Fibroblast of mammary gland (primary cell): ENCODE data around the gene SPOCD1.

Experiments used
- DNase-seq: peaks from one replicate; pipeline ENCODE4 v3.0.0-alpha.2; 2010; ENCODE audit warnings: low read depth
- H3K4me3 ChIP-seq: 2 replicates; pipeline ENCODE4 v1.5.1; 2011; ENCODE audit warnings: low read depth, mild to moderate bottlenecking, low read length, moderate library complexity; ENCODE audit not compliant: control insufficient read depth
- TF ChIP-seq, protein P1 (sequence below): conservative IDR thresholded peaks from 2 replicates; pipeline ENCODE4 v1.5.1; 2011; ENCODE audit warnings: low read depth, low read length, inconsistent platforms; ENCODE audit not compliant: control insufficient read depth, insufficient read depth

Gene SPOCD1

GRCh38 chr1:31748365-31748764 is 67.5 kb downstream of the SPOCD1 start:
- DNase-seq, result no peak
- H3K4me3 ChIP-seq, result no peak overlapping the region
- TF ChIP-seq, protein P1, sequence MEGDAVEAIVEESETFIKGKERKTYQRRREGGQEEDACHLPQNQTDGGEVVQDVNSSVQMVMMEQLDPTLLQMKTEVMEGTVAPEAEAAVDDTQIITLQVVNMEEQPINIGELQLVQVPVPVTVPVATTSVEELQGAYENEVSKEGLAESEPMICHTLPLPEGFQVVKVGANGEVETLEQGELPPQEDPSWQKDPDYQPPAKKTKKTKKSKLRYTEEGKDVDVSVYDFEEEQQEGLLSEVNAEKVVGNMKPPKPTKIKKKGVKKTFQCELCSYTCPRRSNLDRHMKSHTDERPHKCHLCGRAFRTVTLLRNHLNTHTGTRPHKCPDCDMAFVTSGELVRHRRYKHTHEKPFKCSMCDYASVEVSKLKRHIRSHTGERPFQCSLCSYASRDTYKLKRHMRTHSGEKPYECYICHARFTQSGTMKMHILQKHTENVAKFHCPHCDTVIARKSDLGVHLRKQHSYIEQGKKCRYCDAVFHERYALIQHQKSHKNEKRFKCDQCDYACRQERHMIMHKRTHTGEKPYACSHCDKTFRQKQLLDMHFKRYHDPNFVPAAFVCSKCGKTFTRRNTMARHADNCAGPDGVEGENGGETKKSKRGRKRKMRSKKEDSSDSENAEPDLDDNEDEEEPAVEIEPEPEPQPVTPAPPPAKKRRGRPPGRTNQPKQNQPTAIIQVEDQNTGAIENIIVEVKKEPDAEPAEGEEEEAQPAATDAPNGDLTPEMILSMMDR, result no peak

GRCh38 chr1:31747304-31747703 is 68.5 kb downstream of the SPOCD1 start:
- no peak overlapping the region for H3K4me3 ChIP-seq
- TF ChIP-seq, protein P1, result no peak
- no peak for DNase-seq

GRCh38 chr1:31746687-31747086 is 69.1 kb downstream of the SPOCD1 start:
- TF ChIP-seq, protein P1, result no peak
- no peak overlapping the region for H3K4me3 ChIP-seq
- DNase-seq, result no peak

DNA sequence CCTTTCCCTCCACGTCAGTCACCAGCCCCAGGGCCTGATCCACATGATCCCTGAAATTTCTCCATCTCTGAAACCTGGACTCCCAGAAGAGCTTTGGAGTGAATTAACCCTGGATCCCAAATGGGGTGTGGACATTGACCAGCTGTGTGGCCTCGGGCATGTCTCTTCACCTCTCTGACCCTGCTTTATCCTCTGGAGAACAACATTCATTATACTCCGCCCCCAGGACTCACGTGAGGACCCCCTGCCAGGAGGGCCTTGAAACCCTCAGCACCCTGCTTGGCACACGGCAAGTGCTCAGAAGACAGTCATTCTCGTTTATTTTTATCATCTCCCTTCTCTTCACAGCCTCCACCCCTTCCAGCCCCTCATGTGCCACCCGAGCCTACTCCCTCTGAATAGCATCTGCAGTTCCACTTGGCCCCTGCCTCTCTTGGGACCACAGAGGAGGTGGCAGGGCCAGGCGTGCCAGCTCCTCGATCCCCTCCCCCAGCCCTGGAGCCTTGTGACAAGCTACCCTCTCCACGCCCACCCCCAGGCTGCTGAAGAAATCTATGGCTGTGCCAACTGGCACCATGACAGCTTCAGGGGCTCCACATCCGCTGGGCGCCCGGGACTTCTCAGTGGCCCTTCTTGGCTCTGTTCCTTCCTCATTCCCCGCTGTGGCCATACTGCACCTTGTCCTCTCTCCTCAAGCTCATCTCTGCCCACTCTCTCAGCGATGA is 69.7 kb downstream of the SPOCD1 start:
- H3K4me3 ChIP-seq, result no peak overlapping the region
- no peak for DNase-seq
- TF ChIP-seq, protein P1, result no peak

- TF ChIP-seq, protein P1, result peak; percentile 81
- DNase-seq, result peak; percentile 54
- H3K4me3 ChIP-seq, result no peak overlapping the region
Measured at GRCh38 chr1:31745096-31745945, 70.5 kb downstream of the SPOCD1 start.

DNA sequence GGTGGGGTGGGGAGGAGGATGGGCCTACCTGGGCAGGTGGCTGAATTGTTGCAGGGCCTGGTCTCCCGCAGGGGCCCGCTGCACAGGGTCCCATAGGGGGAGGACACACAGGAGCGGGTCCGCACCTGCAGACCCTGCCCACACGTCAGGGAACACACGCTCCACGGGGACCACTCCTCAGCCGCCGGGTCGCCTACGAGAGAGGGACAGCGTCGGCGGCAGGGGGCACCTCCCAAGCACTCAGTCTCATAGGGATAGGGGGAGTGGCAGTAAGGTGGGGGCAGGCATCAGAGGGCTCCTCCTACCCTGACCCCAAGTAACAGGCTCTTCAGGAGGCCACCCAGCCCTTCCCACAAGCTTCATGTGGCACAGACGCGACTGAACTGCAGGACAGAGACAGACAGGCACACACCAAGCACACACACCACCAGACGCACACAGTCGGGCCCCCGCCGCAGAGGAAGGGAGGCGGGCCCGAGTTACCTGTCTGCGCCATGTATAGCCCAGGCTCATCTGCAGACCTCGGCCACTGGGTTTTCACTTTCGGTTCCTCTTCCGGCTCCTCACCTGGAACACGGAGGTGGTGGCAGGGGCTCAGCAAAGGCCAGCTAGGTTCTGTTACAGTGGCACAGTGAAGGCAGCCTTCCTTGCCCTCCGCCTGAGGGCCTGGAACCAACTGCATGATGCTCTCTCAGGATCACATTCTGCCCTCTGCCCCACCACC is 71.5 kb downstream of the SPOCD1 start:
- TF ChIP-seq, protein P1, result no peak
- DNase-seq, result no peak

More for the DNA sequence above, 71.5 kb downstream of the SPOCD1 start:
- H3K4me3 ChIP-seq, result no peak overlapping the region
